ENCODE results near the gene SPIRE1.

DNA sequence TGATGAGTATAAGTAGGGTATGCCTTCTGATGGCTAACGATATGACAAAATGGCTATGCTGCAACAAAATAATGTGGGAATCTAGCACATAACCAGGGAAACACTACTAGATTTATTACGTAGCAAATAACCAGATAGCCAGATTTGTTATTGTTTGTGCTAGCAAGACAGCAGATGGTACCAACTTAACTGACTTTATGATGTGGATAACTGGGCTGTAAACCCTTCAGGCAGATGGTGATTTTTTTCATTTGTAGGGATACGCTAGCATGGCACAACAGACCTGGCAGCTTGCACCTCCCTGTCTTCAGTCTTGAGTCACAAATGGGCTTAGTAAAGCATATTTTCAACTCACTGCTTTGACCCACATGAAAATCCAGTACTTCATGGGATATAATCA lies 201.5 kb downstream of the SPIRE1 start:
- TF ChIP-seq CTCF (IDR thresholded peaks at IDR 0.05; ENCODE audit: low read length), result no peak
- no peak for TF ChIP-seq EZH2 (IDR thresholded peaks at IDR 0.05; ENCODE audit: borderline replicate concordance, low read length)
